Endodermal cell (in vitro differentiated cells): ENCODE data around the gene CD209. TPM values are rescaled to one million over a fixed set of nuclear protein-coding genes. Genes with fewer than 3 reads are reported as not detected.

ENCODE experiments used
- DNase-seq: peaks from one replicate; pipeline ENCODE4 v3.0.0-alpha.2; 2017
- H3K27ac ChIP-seq: 2 replicates; pipeline ENCODE4 v1.5.1; 2013; ENCODE audit warnings: mild to moderate bottlenecking, low read depth, low read length, moderate library complexity
- H3K27me3 ChIP-seq: 2 replicates; pipeline ENCODE4 v1.6.1; 2013; ENCODE audit warnings: mild to moderate bottlenecking, low read length, moderate library complexity; ENCODE audit not compliant: insufficient read depth, control insufficient read depth, poor library complexity, severe bottlenecking
- H3K36me3 ChIP-seq: 2 replicates; pipeline ENCODE4 v1.7.0; 2013; ENCODE audit warnings: mild to moderate bottlenecking, low read length, moderate library complexity; ENCODE audit not compliant: control insufficient read depth, insufficient read depth
- H3K4me1 ChIP-seq: one replicate; pipeline ENCODE4 v1.7.0; 2013; ENCODE audit warnings: low read length; ENCODE audit not compliant: control insufficient read depth, insufficient read depth
- H3K4me3 ChIP-seq: 2 replicates; pipeline ENCODE4 v1.5.1; 2013; ENCODE audit warnings: mild to moderate bottlenecking, low read length, moderate library complexity
- H3K9ac ChIP-seq: 2 replicates; pipeline ENCODE4 v1.6.1; 2013; ENCODE audit warnings: mild to moderate bottlenecking, low read length, moderate library complexity; ENCODE audit not compliant: poor library complexity, severe bottlenecking; ENCODE audit errors: extremely low read depth
- H3K9me3 ChIP-seq: 2 replicates; pipeline ENCODE4 v1.6.1; 2013; ENCODE audit warnings: mild to moderate bottlenecking, low read length, moderate library complexity; ENCODE audit not compliant: control insufficient read depth
- H3K27ac Mint-ChIP-seq: 2 replicates; pipeline ENCODE4 v1.8.0; 2020; ENCODE audit warnings: mixed read lengths
- H3K27me3 Mint-ChIP-seq: 2 replicates; pipeline ENCODE4 v1.8.0; 2021; ENCODE audit warnings: mild to moderate bottlenecking, mixed read lengths; ENCODE audit not compliant: insufficient read depth
- H3K36me3 Mint-ChIP-seq: 2 replicates; pipeline ENCODE4 v1.8.0; 2020; ENCODE audit warnings: low read depth, mixed read lengths
- H3K4me1 Mint-ChIP-seq: 2 replicates; pipeline ENCODE4 v1.8.0; 2020; ENCODE audit warnings: mixed read lengths
- H3K4me3 Mint-ChIP-seq: 2 replicates; pipeline ENCODE4 v1.8.0; 2020; ENCODE audit warnings: mild to moderate bottlenecking, moderate library complexity, mixed read lengths
- H3K9me3 Mint-ChIP-seq: 2 replicates; pipeline ENCODE4 v1.8.0; 2020; ENCODE audit warnings: mild to moderate bottlenecking, mixed read lengths
- WGBS, 2 experiments: methylation state at CpG; one replicate each; pipeline versions ENCODE4 v1.1.5 to v1.1.7; 2013; ENCODE audit warnings: missing lambda C conversion rate in 2 of 2, mixed read lengths in 1 of 2; ENCODE audit not compliant: insufficient coverage in 1 of 2, insufficient read length in 1 of 2; 5-methylcytosine and 5-hydroxymethylcytosine counted together
- total RNA-seq, 2 donors: library from RNA; stranded (reverse); fragmentation: NEBNext Ultra II Directional in 1 of 2; extraction: Animal tissue kit (Norgen Biotek cat#: 25700) in 1 of 2; gene quantifications; 2 replicates in 1 of 2; 3 replicates in 1 of 2; pipeline ENCODE4 v1.2.1, GENCODE V29; 2021
- TF ChIP-seq, protein P1 (sequence below): fragments of 200-600 bp; sonication (generic); conservative IDR thresholded peaks from 2 replicates; pipeline ENCODE4 v1.5.0; 2021; ENCODE audit warnings: antibody characterized with exemption, mild to moderate bottlenecking

Gene CD209
- total RNA-seq, 2 donors from 2014 or later, result not detected

DNA sequence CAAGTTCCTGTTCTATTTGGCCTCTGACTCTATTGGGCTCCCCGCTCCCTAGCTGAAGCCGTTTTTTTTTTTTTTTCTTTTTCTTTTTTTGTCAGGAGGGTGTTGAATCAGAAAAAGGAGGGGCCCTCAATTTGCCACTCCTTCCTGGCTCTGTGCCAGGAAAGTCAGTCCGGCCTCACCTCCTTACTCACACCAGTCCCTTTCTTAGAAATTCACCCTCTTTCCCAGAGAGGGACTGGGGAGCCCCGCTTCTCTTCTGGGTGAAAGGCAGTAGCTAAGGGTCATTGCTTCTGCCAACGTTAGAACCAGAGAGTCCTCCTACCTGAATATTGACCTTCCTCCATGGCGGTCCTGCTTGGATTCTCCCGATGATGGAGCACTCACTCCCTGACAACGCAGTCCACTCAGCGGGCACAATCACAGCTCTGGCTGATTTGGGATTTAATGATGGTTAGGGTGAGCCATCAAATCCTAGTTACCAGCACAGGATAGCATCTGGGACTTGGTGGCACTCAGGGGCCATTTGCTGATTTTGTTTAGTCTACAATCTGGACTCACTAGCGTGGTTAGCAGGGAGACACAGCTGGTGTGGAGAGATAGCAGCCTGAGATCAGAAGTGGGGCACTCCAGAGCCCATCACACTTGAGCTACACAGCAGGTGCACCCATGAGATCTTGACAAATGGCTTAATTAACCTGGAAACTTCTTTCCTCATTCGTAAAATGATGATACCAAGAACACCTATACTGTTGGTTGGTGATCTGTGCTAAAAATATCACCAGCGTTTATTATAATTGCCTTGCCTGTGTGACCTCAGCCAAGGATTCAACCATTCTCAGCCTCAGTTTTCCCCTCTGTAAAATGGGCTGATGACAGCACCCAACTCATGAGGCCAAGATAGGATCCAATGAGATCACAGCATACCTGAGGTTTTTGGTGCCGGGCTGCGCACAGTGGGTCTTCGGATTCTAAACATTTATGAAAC lies 47.6 kb downstream of the CD209 start:
- DNase-seq, result no peak
- Histone ChIP-seq H3K36me3 (no peaks in the 10 kb centered on the region), H3K27me3 (peaks cover 9% of the 10 kb centered on the region), H3K27ac (no peak overlapping the region), H3K9ac (no peak overlapping the region), H3K4me1 (no peaks in the 10 kb centered on the region), H3K4me3 (no peak overlapping the region), H3K9me3 (no peaks in the 10 kb centered on the region)
- Mint-ChIP-seq H3K36me3 (no peaks in the 10 kb centered on the region), H3K4me1 (no peaks in the 10 kb centered on the region), H3K27me3 (peaks cover 29% of the 10 kb centered on the region), H3K27ac (no peak overlapping the region), H3K4me3 (no peak overlapping the region), H3K9me3 (no peaks in the 10 kb centered on the region)
- TF ChIP-seq, protein P1, sequence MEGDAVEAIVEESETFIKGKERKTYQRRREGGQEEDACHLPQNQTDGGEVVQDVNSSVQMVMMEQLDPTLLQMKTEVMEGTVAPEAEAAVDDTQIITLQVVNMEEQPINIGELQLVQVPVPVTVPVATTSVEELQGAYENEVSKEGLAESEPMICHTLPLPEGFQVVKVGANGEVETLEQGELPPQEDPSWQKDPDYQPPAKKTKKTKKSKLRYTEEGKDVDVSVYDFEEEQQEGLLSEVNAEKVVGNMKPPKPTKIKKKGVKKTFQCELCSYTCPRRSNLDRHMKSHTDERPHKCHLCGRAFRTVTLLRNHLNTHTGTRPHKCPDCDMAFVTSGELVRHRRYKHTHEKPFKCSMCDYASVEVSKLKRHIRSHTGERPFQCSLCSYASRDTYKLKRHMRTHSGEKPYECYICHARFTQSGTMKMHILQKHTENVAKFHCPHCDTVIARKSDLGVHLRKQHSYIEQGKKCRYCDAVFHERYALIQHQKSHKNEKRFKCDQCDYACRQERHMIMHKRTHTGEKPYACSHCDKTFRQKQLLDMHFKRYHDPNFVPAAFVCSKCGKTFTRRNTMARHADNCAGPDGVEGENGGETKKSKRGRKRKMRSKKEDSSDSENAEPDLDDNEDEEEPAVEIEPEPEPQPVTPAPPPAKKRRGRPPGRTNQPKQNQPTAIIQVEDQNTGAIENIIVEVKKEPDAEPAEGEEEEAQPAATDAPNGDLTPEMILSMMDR, result no peak
- 81 to 83% methylated on average over 7 to 15 of the region's 15 CpGs for WGBS, 2 experiments

DNA sequence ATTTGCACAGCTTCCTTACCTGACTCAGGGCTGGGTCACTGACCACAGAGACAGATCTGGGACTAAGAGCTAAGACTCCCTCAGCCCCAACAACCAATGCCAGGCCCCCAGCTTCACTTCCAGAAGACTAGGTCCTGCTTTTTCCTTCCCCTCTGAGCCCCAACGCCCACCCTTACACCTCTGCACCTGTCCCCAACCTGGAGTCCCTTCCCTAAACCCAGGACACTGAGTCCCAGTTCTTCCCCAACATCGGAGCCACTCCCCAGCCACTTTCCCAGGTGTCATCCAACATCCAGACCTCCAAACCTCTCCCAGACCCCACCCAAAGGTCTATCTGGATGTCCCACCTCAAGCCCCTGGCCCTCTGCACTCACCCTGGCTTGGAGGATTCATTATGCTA lies 48.3 kb downstream of the CD209 start:
- Histone ChIP-seq H3K9ac (no peak overlapping the region), H3K27me3 (peaks cover 9% of the 10 kb centered on the region), H3K36me3 (no peaks in the 10 kb centered on the region), H3K27ac (no peak overlapping the region), H3K4me3 (no peak overlapping the region), H3K4me1 (no peaks in the 10 kb centered on the region), H3K9me3 (no peaks in the 10 kb centered on the region)
- H3K27me3 Mint-ChIP-seq, result peaks cover 28% of the 10 kb centered on the region
- no peak overlapping the region for H3K4me3 Mint-ChIP-seq
- TF ChIP-seq, protein P1, result no peak
- no peak overlapping the region for H3K27ac Mint-ChIP-seq
- 68% methylated on average over 2 of the region's 2 CpGs; no CpG with 5 or more reads in 1 of the 2 experiments for WGBS, 2 experiments
- no peaks in the 10 kb centered on the region for H3K9me3 Mint-ChIP-seq
- no peaks in the 10 kb centered on the region for H3K4me1 Mint-ChIP-seq
- no peaks in the 10 kb centered on the region for H3K36me3 Mint-ChIP-seq
- no peak for DNase-seq

DNA sequence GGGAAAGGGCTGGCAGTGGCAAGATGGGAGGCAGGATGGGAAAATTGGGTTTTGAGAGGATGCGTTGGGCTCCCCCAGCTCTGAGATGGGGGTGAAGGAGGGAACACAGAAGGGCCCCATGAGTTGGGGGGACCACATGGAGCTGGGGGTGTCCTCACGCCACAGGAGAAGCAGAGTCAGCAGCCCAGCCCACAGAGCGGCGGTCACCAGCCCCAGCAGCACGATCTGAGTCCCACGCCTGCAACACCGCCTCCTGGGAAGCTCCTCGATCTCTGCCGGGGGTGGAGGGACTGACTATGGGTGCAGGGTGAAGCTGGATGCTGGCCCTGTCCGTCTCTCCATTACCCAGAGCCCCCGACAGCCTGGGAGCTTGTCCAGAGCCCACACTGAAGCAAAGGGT lies 48.8 kb downstream of the CD209 start:
- Histone ChIP-seq H3K27ac (no peak overlapping the region), H3K4me3 (no peak overlapping the region), H3K36me3 (no peaks in the 10 kb centered on the region), H3K27me3 (peaks cover 9% of the 10 kb centered on the region), H3K4me1 (no peaks in the 10 kb centered on the region), H3K9me3 (no peaks in the 10 kb centered on the region), H3K9ac (no peak overlapping the region)
- WGBS, 2 experiments, result 63 to 71% methylated on average over 9 to 11 of the region's 11 CpGs
- TF ChIP-seq, protein P1, result no peak
- H3K27ac Mint-ChIP-seq, result no peak overlapping the region
- H3K27me3 Mint-ChIP-seq, result peaks cover 26% of the 10 kb centered on the region
- no peaks in the 10 kb centered on the region for H3K36me3 Mint-ChIP-seq
- no peaks in the 10 kb centered on the region for H3K9me3 Mint-ChIP-seq
- no peaks in the 10 kb centered on the region for H3K4me1 Mint-ChIP-seq
- no peak overlapping the region for H3K4me3 Mint-ChIP-seq
- DNase-seq, result no peak
